Activated CD4-positive, alpha-beta T cell treated with anti-CD3 and anti-CD28 coated beads for 48 hours (primary cell): ENCODE measurements around the gene SHROOM3.

ENCODE experiments used
- DNase-seq: peaks from one replicate; pipeline ENCODE4 v3.0.0-alpha.2; 2020

The SHROOM3 gene

GRCh38 chr4:76626686-76627465 is 191.8 kb downstream of the SHROOM3 start:
- no peak for DNase-seq

- DNase-seq: no peak
These were observed 193.2 kb downstream of the SHROOM3 start for GRCh38 chr4:76628251-76628650.

- DNase-seq: no peak
These were observed 195.7 kb downstream of the SHROOM3 start for GRCh38 chr4:76630741-76631140.

- no peak for DNase-seq
These were observed 199.2 kb downstream of the SHROOM3 start for GRCh38 chr4:76634220-76634619.

- no peak for DNase-seq
These were observed 202.8 kb downstream of the SHROOM3 start for GRCh38 chr4:76637712-76638361.

- DNase-seq: no peak
These were observed 204.3 kb downstream of the SHROOM3 start for GRCh38 chr4:76639288-76639687.

- no peak for DNase-seq
These were observed 205.4 kb downstream of the SHROOM3 start for GRCh38 chr4:76640353-76640910.

- DNase-seq: no peak
These were observed 206.3 kb downstream of the SHROOM3 start for GRCh38 chr4:76641351-76641750.

- DNase-seq: no peak
These were observed 206.7 kb downstream of the SHROOM3 start for GRCh38 chr4:76641758-76642157.

- DNase-seq: no peak
These were observed 209.9 kb downstream of the SHROOM3 start for GRCh38 chr4:76644831-76645485.

GRCh38 chr4:76649086-76649485 is 214.1 kb downstream of the SHROOM3 start:
- no peak for DNase-seq

- DNase-seq: no peak
These were observed 216.6 kb downstream of the SHROOM3 start for GRCh38 chr4:76651616-76652015.

- DNase-seq: no peak
These were observed 217.4 kb downstream of the SHROOM3 start for GRCh38 chr4:76652389-76652788.

GRCh38 chr4:76654084-76654483 is 219.1 kb downstream of the SHROOM3 start:
- DNase-seq: no peak

GRCh38 chr4:76654791-76655190 is 219.8 kb downstream of the SHROOM3 start:
- DNase-seq: no peak

GRCh38 chr4:76655566-76656479 is 220.8 kb downstream of the SHROOM3 start:
- DNase-seq: no peak

GRCh38 chr4:76657443-76657842 is 222.4 kb downstream of the SHROOM3 start:
- no peak for DNase-seq

- no peak for DNase-seq
These were observed 223.4 kb downstream of the SHROOM3 start for GRCh38 chr4:76658231-76659102.

GRCh38 chr4:76659103-76659490 is 224.1 kb downstream of the SHROOM3 start:
- DNase-seq: no peak

- DNase-seq: no peak
These were observed 228.8 kb downstream of the SHROOM3 start for GRCh38 chr4:76663824-76664223.

- DNase-seq: no peak
These were observed 230.1 kb downstream of the SHROOM3 start for GRCh38 chr4:76665153-76665552.

- DNase-seq: no peak
These were observed 230.7 kb downstream of the SHROOM3 start for GRCh38 chr4:76665721-76666120.
